ENCODE measurements around the gene ACSL1.

DNA sequence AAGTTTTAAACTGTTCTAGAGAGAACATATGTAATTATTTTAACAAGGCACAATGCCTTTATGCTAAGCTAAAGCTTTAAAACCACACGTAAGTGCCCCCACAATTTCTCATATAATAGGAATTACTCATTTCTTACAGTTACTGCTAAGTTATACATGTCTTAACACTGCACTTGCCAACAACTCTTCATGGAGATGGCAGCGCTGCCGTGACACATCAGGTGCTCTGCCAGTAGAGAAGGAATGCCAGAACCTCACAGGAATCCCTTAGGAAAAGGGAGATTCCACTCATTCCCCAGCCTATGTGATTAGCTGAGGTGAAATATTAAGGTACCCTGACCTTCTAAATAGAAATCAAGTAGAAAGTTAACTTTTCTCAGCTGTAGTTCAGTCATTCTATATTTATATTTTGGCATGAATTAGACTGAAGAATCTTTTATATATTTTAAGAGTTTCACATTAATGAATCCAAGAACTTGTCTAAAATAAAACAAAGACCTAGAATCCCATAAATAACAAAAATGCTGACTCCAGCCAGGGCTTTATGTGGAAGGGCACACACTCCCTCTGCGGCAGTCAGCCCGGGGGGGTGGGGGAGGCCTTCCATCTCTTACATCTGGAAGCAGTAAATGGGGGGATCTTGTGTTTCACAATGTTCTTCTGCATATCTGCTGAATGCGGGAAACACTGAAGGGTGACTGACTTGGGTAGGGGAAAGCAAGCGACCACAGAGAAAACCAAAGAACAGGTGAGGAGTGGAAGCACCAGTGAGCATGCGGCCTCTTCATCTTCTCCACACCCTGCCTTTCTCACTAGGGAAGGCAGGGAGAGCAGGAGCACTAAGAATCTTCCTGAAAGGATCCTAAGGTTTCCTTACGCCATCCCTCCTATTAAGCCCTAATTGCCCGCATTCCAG is 23.7 kb downstream of the ACSL1 start:
- TF ChIP-seq, protein P1, sequence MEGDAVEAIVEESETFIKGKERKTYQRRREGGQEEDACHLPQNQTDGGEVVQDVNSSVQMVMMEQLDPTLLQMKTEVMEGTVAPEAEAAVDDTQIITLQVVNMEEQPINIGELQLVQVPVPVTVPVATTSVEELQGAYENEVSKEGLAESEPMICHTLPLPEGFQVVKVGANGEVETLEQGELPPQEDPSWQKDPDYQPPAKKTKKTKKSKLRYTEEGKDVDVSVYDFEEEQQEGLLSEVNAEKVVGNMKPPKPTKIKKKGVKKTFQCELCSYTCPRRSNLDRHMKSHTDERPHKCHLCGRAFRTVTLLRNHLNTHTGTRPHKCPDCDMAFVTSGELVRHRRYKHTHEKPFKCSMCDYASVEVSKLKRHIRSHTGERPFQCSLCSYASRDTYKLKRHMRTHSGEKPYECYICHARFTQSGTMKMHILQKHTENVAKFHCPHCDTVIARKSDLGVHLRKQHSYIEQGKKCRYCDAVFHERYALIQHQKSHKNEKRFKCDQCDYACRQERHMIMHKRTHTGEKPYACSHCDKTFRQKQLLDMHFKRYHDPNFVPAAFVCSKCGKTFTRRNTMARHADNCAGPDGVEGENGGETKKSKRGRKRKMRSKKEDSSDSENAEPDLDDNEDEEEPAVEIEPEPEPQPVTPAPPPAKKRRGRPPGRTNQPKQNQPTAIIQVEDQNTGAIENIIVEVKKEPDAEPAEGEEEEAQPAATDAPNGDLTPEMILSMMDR (IDR thresholded peaks at IDR 0.05) = no peak
- no peak for TF ChIP-seq POLR2A (IDR thresholded peaks at IDR 0.05)
